Nephron (organoid): ENCODE results near the gene FAM13A.

Experiments used
- H3K27ac Mint-ChIP-seq, 3 experiments: 2 replicates each; pipeline ENCODE4 v1.8.0; 2020; ENCODE audit warnings: mixed read lengths in 3 of 3, mild to moderate bottlenecking in 2 of 3, moderate library complexity in 1 of 3
- H3K27me3 Mint-ChIP-seq: 2 replicates; pipeline ENCODE4 v1.8.0; 2021; ENCODE audit warnings: low read depth, mild to moderate bottlenecking, moderate library complexity, mixed read lengths
- H3K36me3 Mint-ChIP-seq: 2 replicates; pipeline ENCODE4 v1.8.0; 2020; ENCODE audit warnings: low read depth, mixed read lengths
- H3K4me1 Mint-ChIP-seq: 2 replicates; pipeline ENCODE4 v1.8.0; 2020; ENCODE audit warnings: mixed read lengths
- H3K4me3 Mint-ChIP-seq, 3 experiments: 2 replicates each; pipeline ENCODE4 v1.8.0; 2020; ENCODE audit warnings: mild to moderate bottlenecking in 3 of 3, mixed read lengths in 3 of 3, moderate library complexity in 2 of 3
- H3K9me3 Mint-ChIP-seq: 2 replicates; pipeline ENCODE4 v1.8.0; 2020; ENCODE audit warnings: mixed read lengths
- CTCF ChIP-seq, 3 experiments: fragments of 200-600 bp; sonication (generic); IDR thresholded peaks; one replicate each; pipeline ENCODE4 v1.5.0; 2021; ENCODE audit warnings: antibody characterized with exemption in 3 of 3; ENCODE audit not compliant: unreplicated experiment in 3 of 3

FAM13A gene

GRCh38 chr4:89056953-89057398 is at the start of gene FAM13A:
TSS of gene FAM13A (minus strand) at chr4:89057185. CDS start at chr4:89056964, 221 bp downstream.
- peak within 1 kb of the TSS; percentile 89 to 90 (median 89) for H3K4me3 Mint-ChIP-seq
- H3K9me3 Mint-ChIP-seq = peaks cover 20% of the 10 kb centered on the region
- H3K4me1 Mint-ChIP-seq = peaks cover 37% of the 10 kb centered on the region
- peaks cover 8% of the 10 kb centered on the region for H3K36me3 Mint-ChIP-seq
- H3K27ac Mint-ChIP-seq = peak within 1 kb of the TSS; percentile 88 to 99 (median 96)
- H3K27me3 Mint-ChIP-seq = no peaks in the 10 kb centered on the region
- no peak for TF ChIP-seq CTCF (IDR thresholded peaks at IDR 0.05; ENCODE audit: unreplicated experiment in 3 of 3)

GRCh38 chr4:89105726-89106125 is 48.7 kb upstream of the FAM13A start:
- no peak overlapping the region for H3K27ac Mint-ChIP-seq
- no peaks in the 10 kb centered on the region for H3K9me3 Mint-ChIP-seq
- H3K4me3 Mint-ChIP-seq = no peak overlapping the region
- H3K36me3 Mint-ChIP-seq = peaks cover 3% of the 10 kb centered on the region
- TF ChIP-seq CTCF (IDR thresholded peaks at IDR 0.05; ENCODE audit: unreplicated experiment in 3 of 3) = no peak
- H3K27me3 Mint-ChIP-seq = peaks cover 17% of the 10 kb centered on the region
- H3K4me1 Mint-ChIP-seq = peaks cover 12% of the 10 kb centered on the region

DNA sequence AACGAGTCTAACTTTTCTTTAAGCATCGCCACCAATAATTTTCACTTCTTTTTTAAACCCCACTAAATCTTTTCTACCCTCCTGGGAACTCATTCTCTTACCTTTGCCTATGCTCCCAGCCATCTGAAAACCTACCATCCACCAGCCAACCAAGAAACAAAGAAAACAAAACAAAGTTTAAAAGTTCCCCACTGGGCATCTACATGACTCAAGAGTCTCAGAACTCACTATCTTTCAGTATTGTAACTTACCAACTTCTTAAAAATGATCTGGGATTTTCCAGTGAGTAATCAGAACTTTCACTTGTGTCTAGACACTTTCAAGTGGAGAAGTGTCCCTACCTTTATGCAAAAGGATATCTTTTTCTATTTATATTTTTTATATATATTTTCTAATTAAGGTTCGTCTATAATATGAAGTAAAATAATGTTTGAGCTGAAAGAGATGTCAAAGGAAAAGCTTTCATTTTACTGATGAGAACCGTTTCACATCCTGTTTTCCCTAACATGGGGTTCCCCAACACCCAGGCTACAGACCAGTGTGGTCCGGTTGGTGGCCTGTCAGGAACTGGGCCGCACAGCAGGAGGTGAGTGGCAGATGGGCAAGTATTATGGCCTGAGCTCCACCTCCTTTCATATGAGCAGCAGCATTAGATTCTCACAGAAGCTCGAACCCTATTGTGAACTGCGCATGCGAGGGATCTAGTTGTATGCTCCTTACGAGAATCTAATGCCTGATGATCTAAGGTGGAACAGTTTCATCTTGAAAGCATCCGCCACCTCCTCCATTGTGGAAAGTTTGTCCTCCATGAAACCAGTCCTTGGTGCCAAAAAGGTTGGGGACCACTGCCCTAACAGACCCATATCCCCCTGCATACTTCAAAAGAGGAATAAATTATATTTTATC is 44.5 kb upstream of the FAM13A start:
- H3K4me1 Mint-ChIP-seq = no peaks in the 10 kb centered on the region
- H3K36me3 Mint-ChIP-seq = no peaks in the 10 kb centered on the region
- TF ChIP-seq CTCF (IDR thresholded peaks at IDR 0.05; ENCODE audit: unreplicated experiment in 3 of 3) = no peak
- H3K9me3 Mint-ChIP-seq = no peaks in the 10 kb centered on the region
- H3K27me3 Mint-ChIP-seq = peaks cover 6% of the 10 kb centered on the region
- no peak overlapping the region for H3K27ac Mint-ChIP-seq
- H3K4me3 Mint-ChIP-seq = no peak overlapping the region

DNA sequence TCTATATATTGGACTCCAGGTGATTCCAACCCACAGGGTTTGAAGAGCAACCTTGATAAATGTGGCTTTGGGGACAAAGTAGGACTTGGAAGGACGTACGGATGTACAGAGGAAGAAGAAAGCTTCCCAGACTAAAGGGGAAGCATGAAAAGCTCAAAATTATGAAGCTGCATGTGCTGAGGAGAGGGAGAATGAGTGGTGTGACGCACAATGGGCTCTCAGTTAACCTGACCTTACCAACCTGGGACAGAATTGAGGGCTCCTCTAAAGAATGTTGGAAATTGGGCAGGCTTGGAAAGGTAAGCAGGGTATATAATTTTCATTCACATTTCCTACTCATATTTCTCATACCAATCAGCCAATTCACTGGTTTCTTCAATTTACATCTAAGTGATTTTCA is 43.9 kb upstream of the FAM13A start:
- no peaks in the 10 kb centered on the region for H3K9me3 Mint-ChIP-seq
- no peak overlapping the region for H3K27ac Mint-ChIP-seq
- peaks cover 6% of the 10 kb centered on the region for H3K27me3 Mint-ChIP-seq
- no peak overlapping the region for H3K4me3 Mint-ChIP-seq
- no peaks in the 10 kb centered on the region for H3K36me3 Mint-ChIP-seq
- no peaks in the 10 kb centered on the region for H3K4me1 Mint-ChIP-seq
- TF ChIP-seq CTCF (IDR thresholded peaks at IDR 0.05; ENCODE audit: unreplicated experiment in 3 of 3) = no peak

- TF ChIP-seq CTCF (IDR thresholded peaks at IDR 0.05; ENCODE audit: unreplicated experiment in 3 of 3) = no peak
- Mint-ChIP-seq H3K27ac (no peak overlapping the region), H3K4me1 (no peaks in the 10 kb centered on the region), H3K36me3 (no peaks in the 10 kb centered on the region), H3K9me3 (no peaks in the 10 kb centered on the region), H3K27me3 (peaks cover 6% of the 10 kb centered on the region), H3K4me3 (no peak overlapping the region)
Observed at GRCh38 chr4:89099471-89099870, 42.5 kb upstream of the FAM13A start.

- H3K9me3 Mint-ChIP-seq = no peaks in the 10 kb centered on the region
- H3K4me1 Mint-ChIP-seq = no peaks in the 10 kb centered on the region
- H3K27me3 Mint-ChIP-seq = peaks cover 3% of the 10 kb centered on the region
- H3K27ac Mint-ChIP-seq = no peak overlapping the region
- no peak overlapping the region for H3K4me3 Mint-ChIP-seq
- TF ChIP-seq CTCF (IDR thresholded peaks at IDR 0.05; ENCODE audit: unreplicated experiment in 3 of 3) = no peak
- no peaks in the 10 kb centered on the region for H3K36me3 Mint-ChIP-seq
Observed at GRCh38 chr4:89099034-89099433, 42.0 kb upstream of the FAM13A start.
